Sigmoid colon (tissue), 7 donors: ENCODE measurements around the gene IRGM. TPM values are rescaled to one million over a fixed set of nuclear protein-coding genes. Genes with fewer than 3 reads are reported as not detected.
"Not testable (repeated sequence)": the region's sequence is repeated elsewhere in the genome, so short reads cannot be mapped to it uniquely, and the experiment has no call there.

Experiments used
- DNase-seq: peaks from one replicate; pipeline ENCODE4 v3.0.0-alpha.2; 2019
- H3K27ac ChIP-seq, 4 donors: fragments of 200-600 bp; sonication (generic); one replicate each; pipeline ENCODE4 v1.5.1; 2016 to 2019; ENCODE audit warnings: mild to moderate bottlenecking in 1 of 4
- H3K27me3 ChIP-seq, 3 donors: fragments of 200-600 bp; sonication (generic); one replicate each; pipeline ENCODE4 v1.5.1; 2019; ENCODE audit warnings: mild to moderate bottlenecking in 1 of 3
- H3K36me3 ChIP-seq, 4 donors: fragments of 200-600 bp; sonication (generic); one replicate each; pipeline ENCODE4 v1.5.1; 2016 to 2019
- H3K4me1 ChIP-seq, 4 donors: fragments of 200-600 bp; sonication (generic); one replicate each; pipeline ENCODE4 v1.5.1; 2017 to 2019
- H3K4me3 ChIP-seq, 4 donors: fragments of 200-600 bp; sonication (generic); one replicate each; pipeline ENCODE4 v1.5.1; 2017 to 2019; ENCODE audit warnings: mild to moderate bottlenecking in 2 of 4, moderate library complexity in 1 of 4
- H3K9me3 ChIP-seq, 4 donors: fragments of 200-600 bp in 3 of 4; sonication (generic) in 3 of 4; one replicate each; pipeline versions ENCODE4 v1.5.1 to v1.6.1; 2013 to 2019
- EP300 ChIP-seq, 4 donors: sonication (generic); formaldehyde crosslinking; IDR thresholded peaks; one replicate each; pipeline ENCODE4 v1.6.1; 2017; ENCODE audit warnings: antibody characterized with exemption in 4 of 4
- POLR2A ChIP-seq, 2 donors: fragments of 450-650 bp; IDR thresholded peaks; one replicate each; pipeline ENCODE4 v1.6.1; 2016; ENCODE audit warnings: antibody characterized with exemption in 2 of 2, mild to moderate bottlenecking in 2 of 2, moderate library complexity in 2 of 2
- POLR2AphosphoS5 ChIP-seq, 4 donors: sonication (generic); formaldehyde crosslinking; IDR thresholded peaks; one replicate each; pipeline ENCODE4 v1.6.1; 2017; ENCODE audit warnings: antibody characterized with exemption in 4 of 4
- WGBS, 2 donors: extraction: QIAGEN DNeasy Blood & Tissue Kit; methylation state at CpG; one replicate each; pipeline ENCODE4 v1.1.7; 2013; 5-methylcytosine and 5-hydroxymethylcytosine counted together
- intact Hi-C: fragments of 100-400 bp; cut with DNase I; formaldehyde crosslinking; loops from one replicate; pipeline ENCODE4 v1.15.1; 2023
- polyA plus RNA-seq, 3 donors: library from polyadenylated mRNA; stranded (reverse); fragments of 200-250 nt; gene quantifications; one replicate each; pipeline ENCODE4 v1.2.3, GENCODE V29; 2013
- total RNA-seq, 4 donors: library from RNA; depleted of rRNA; stranded (reverse); fragments of >200 nt; gene quantifications; one replicate each; pipeline ENCODE4 v1.1.0, GENCODE V29; 2016
- TF ChIP-seq, protein P1 (sequence below), 4 experiments: fragments of 450-650 bp in 3 of 4; fragments of 200-600 bp in 1 of 4; IDR thresholded peaks; one replicate each; pipeline ENCODE4 v1.5.1; 2016 to 2019; ENCODE audit warnings: antibody characterized with exemption in 4 of 4, mild to moderate bottlenecking in 3 of 4, moderate library complexity in 2 of 4
- donor health status: healthy with polysubstance abuse.
- donor health status: Bipolar disorder and iron deficiency.
- donor health status: healthy.

The IRGM gene
- total and polyA plus RNA-seq, 7 donors: 0.34 TPM; not detected in 6

DNA sequence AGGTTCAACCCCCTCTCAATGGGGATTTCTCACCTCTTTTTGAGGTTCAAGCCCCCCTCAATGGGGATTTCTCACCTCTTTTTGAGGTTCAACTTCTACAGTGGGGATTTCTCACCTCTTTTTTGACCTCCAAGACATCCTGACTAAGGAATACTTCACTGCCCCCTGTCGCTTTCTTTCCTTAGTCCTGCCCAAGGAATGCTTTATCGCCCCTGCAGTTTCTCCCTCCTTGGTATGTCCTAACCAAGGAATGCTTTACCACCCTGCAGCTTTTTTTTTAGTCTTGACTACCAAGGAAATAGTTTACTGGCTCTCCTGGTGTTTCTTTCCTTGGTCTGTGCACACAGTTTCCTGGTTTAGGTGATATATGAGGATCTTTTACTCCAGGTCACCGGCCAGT is 9.6 kb upstream of the IRGM start:
- no peak for TF ChIP-seq EP300 (IDR thresholded peaks at IDR 0.05)
- TF ChIP-seq, protein P1, sequence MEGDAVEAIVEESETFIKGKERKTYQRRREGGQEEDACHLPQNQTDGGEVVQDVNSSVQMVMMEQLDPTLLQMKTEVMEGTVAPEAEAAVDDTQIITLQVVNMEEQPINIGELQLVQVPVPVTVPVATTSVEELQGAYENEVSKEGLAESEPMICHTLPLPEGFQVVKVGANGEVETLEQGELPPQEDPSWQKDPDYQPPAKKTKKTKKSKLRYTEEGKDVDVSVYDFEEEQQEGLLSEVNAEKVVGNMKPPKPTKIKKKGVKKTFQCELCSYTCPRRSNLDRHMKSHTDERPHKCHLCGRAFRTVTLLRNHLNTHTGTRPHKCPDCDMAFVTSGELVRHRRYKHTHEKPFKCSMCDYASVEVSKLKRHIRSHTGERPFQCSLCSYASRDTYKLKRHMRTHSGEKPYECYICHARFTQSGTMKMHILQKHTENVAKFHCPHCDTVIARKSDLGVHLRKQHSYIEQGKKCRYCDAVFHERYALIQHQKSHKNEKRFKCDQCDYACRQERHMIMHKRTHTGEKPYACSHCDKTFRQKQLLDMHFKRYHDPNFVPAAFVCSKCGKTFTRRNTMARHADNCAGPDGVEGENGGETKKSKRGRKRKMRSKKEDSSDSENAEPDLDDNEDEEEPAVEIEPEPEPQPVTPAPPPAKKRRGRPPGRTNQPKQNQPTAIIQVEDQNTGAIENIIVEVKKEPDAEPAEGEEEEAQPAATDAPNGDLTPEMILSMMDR (IDR thresholded peaks at IDR 0.05): no peak
- no peak for TF ChIP-seq POLR2AphosphoS5 (IDR thresholded peaks at IDR 0.05)
- TF ChIP-seq POLR2A (IDR thresholded peaks at IDR 0.05): no peak
- whole genome bisulfite sequencing, 2 donors: 85 to 89% methylated on average over 3 of the region's 3 CpGs
- H3K4me3 ChIP-seq: no peak overlapping the region
- H3K36me3 ChIP-seq: no peaks in the 10 kb centered on the region
- H3K27me3 ChIP-seq: no peaks in the 10 kb centered on the region
- intact Hi-C loops: no loop called here
- peaks cover 0 to 2% (median under 1%) of the 10 kb centered on the region in 4 donors for H3K9me3 ChIP-seq
- H3K27ac ChIP-seq: no peak overlapping the region
- H3K4me1 ChIP-seq: no peaks in the 10 kb centered on the region
- DNase-seq: no peak

DNA sequence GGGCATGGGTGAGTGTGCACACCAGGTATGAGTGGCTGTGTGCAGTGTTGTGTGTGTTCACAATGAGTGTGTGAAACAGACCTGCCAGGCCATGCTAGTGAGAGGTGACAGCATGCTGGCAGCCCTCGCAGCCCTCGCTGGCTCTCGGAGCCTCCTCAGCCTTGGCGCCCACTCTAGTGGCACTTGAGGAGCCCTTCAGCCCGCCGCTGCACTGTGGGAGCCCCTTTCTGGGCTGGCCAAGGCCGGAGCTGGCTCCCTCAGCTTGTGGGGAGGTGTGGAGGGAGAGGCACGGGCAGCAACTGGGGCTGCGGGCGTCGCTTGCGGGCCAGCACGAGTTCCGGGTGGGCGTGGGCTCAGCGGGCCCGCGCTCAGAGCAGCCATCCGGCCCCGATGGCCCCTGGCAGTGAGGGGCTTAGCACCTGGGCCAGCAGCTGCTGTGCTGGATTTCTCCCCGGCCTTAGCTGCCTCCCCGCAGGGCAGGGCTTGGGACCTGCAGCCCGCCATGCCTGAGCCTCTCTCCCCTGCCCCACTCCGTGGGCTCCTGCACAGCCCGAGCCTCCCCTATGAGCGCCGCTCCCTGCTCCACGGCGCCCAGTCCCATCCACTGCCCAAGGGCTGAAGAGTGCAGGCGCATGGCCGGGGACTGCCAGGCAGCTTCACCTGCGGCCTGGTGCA is 999 bp upstream of the IRGM start:
- not testable (repeated sequence) for DNase-seq
- intact Hi-C loops: loop anchor here (2.0 to 5.0 kb wide), 2 partner anchors 25 to 388 kb away; no protein-coding TSS in a partner anchor

GRCh38 chr5:150846654-150847333 is 473 bp downstream of the IRGM start:
- TF ChIP-seq POLR2AphosphoS5 (IDR thresholded peaks at IDR 0.05) (peak in 1 of 4 donors; percentile 41), EP300 (IDR thresholded peaks at IDR 0.05) (no peak)
- TF ChIP-seq, protein P1 (IDR thresholded peaks at IDR 0.05): peak; percentile 52 to 66 (median 56)
- Histone ChIP-seq H3K9me3 (no peaks in the 10 kb centered on the region), H3K4me3 (no peak overlapping the region), H3K4me1 (no peaks in the 10 kb centered on the region), H3K36me3 (no peaks in the 10 kb centered on the region), H3K27ac (no peak overlapping the region), H3K27me3 (no peaks in the 10 kb centered on the region)
- intact Hi-C loops: loop anchor here (1.0 to 5.0 kb wide), 4 partner anchors 45 to 389 kb away; partner anchors contain the start of gene RBM22
- 49 to 58% methylated on average over 22 of the region's 22 CpGs for WGBS, 2 donors
- peak; percentile 75 for DNase-seq

More for the DNA sequence above, 999 bp upstream of the IRGM start:
- not testable (repeated sequence) for H3K27me3 ChIP-seq, H3K27ac ChIP-seq, H3K36me3 ChIP-seq, H3K4me3 ChIP-seq, H3K9me3 ChIP-seq, H3K4me1 ChIP-seq
- WGBS, 2 donors: 87 to 88% methylated on average over 32 of the region's 32 CpGs

DNA sequence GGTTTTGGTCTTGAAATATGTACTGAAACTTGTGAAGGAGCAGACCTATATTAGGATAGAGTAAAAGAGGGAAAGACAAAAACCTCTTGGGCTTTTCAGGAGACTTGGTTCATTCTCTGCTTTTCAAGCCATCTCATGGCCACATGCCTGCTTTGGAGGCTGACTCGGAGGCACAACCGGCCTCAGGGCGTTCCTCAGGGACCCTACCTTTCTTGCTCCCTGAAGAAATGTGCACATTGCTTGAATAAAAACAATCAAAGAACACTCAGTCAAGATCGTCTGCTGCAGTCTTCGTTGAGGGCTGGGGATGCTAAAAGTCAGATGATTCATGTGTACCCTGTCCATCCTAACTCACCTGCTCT is 994 bp downstream of the IRGM start:
- WGBS, 2 donors: 52 to 55% methylated on average over 5 of the region's 5 CpGs
- Histone ChIP-seq H3K27ac (no peak overlapping the region), H3K36me3 (no peaks in the 10 kb centered on the region), H3K27me3 (no peaks in the 10 kb centered on the region), H3K4me1 (no peaks in the 10 kb centered on the region), H3K4me3 (no peak overlapping the region), H3K9me3 (no peaks in the 10 kb centered on the region)
- no peak for DNase-seq
- no peak for TF ChIP-seq POLR2A (IDR thresholded peaks at IDR 0.05)
- TF ChIP-seq, protein P1 (IDR thresholded peaks at IDR 0.05): peak in 1 of 4 experiments; percentile 4
- intact Hi-C loops: loop anchor here (1.0 to 5.0 kb wide), 4 partner anchors 46 to 390 kb away; partner anchors contain the start of gene RBM22

DNA sequence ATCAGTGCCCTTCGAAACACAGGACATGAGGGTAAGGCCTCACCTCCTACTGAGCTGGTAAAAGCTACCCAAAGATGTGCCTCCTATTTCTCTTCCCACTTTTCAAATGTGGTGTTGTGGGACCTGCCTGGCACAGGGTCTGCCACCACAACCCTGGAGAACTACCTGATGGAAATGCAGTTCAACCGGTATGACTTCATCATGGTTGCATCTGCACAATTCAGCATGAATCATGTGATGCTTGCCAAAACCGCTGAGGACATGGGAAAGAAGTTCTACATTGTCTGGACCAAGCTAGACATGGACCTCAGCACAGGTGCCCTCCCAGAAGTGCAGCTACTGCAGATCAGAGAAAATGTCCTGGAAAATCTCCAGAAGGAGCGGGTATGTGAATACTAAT is 1.9 kb downstream of the IRGM start:
- no peak for DNase-seq
- intact Hi-C loops: loop anchor here (5.0 kb wide), 1 partner anchor 391 kb away; no protein-coding TSS in a partner anchor
- 62 to 85% methylated on average over 4 of the region's 4 CpGs for whole genome bisulfite sequencing, 2 donors
- H3K27ac ChIP-seq: no peak overlapping the region
- H3K4me1 ChIP-seq: no peaks in the 10 kb centered on the region
- TF ChIP-seq EP300 (IDR thresholded peaks at IDR 0.05) (no peak), POLR2A (IDR thresholded peaks at IDR 0.05) (no peak), POLR2AphosphoS5 (IDR thresholded peaks at IDR 0.05) (no peak)
- TF ChIP-seq, protein P1 (IDR thresholded peaks at IDR 0.05): no peak
- H3K9me3 ChIP-seq: no peaks in the 10 kb centered on the region
- H3K27me3 ChIP-seq: no peaks in the 10 kb centered on the region
- H3K4me3 ChIP-seq: no peak overlapping the region
- H3K36me3 ChIP-seq: no peaks in the 10 kb centered on the region
